ENCODE data around the gene DNAJC13. TPM values are rescaled to one million over a fixed set of nuclear protein-coding genes. Genes with fewer than 3 reads are reported as not detected.

Gene DNAJC13
- total and polyA plus RNA-seq, 7 donors = 9.0 to 55.9 (median 33.2) TPM

- no peaks in the 10 kb centered on the region for H3K4me1 ChIP-seq
- H3K27ac ChIP-seq = no peak overlapping the region
- no peaks in the 10 kb centered on the region for H3K27me3 ChIP-seq
- DNase-seq = no peak
- intact Hi-C loops (cut with DNase I) = no loop called here
- H3K4me3 ChIP-seq = no peak overlapping the region
- TF ChIP-seq CTCF (IDR thresholded peaks at IDR 0.05) = no peak
- no peak for TF ChIP-seq EP300 (IDR thresholded peaks at IDR 0.05)
- TF ChIP-seq POLR2AphosphoS5 (IDR thresholded peaks at IDR 0.05) = no peak
- H3K36me3 ChIP-seq = no peaks in the 10 kb centered on the region
- WGBS, 2 donors = 75 to 81% methylated on average over 2 of the region's 2 CpGs
- no peaks in the 10 kb centered on the region for H3K9me3 ChIP-seq
Measured at GRCh38 chr3:132378048-132378762, 39.1 kb upstream of the DNAJC13 start.

GRCh38 chr3:132378846-132379245, 38.5 kb upstream of the DNAJC13 start:
- H3K4me1 ChIP-seq = no peaks in the 10 kb centered on the region
- H3K27ac ChIP-seq = no peak overlapping the region
- no peak for DNase-seq
- TF ChIP-seq CTCF (IDR thresholded peaks at IDR 0.05) (no peak), EP300 (IDR thresholded peaks at IDR 0.05) (no peak), POLR2A (IDR thresholded peaks at IDR 0.05) (no peak), POLR2AphosphoS5 (IDR thresholded peaks at IDR 0.05) (no peak)
- no peaks in the 10 kb centered on the region for H3K27me3 ChIP-seq
- no peaks in the 10 kb centered on the region for H3K36me3 ChIP-seq
- intact Hi-C loops (cut with DNase I) = no loop called here
- WGBS, 2 donors = 61 to 62% methylated on average over 2 of the region's 2 CpGs
- H3K4me3 ChIP-seq = no peak overlapping the region
- H3K9me3 ChIP-seq = no peaks in the 10 kb centered on the region

- H3K27me3 ChIP-seq = no peaks in the 10 kb centered on the region
- H3K4me3 ChIP-seq = no peak overlapping the region
- DNase-seq = no peak
- intact Hi-C loops (cut with DNase I) = no loop called here
- H3K36me3 ChIP-seq = no peaks in the 10 kb centered on the region
- no peaks in the 10 kb centered on the region for H3K9me3 ChIP-seq
- no peak for TF ChIP-seq POLR2AphosphoS5 (IDR thresholded peaks at IDR 0.05)
- no peak for TF ChIP-seq POLR2A (IDR thresholded peaks at IDR 0.05)
- no peak for TF ChIP-seq EP300 (IDR thresholded peaks at IDR 0.05)
- TF ChIP-seq CTCF (IDR thresholded peaks at IDR 0.05) = no peak
- 79 to 89% methylated on average over 1 of the region's 1 CpG for WGBS, 2 donors
- no peak overlapping the region for H3K27ac ChIP-seq
- H3K4me1 ChIP-seq = no peaks in the 10 kb centered on the region
Measured at GRCh38 chr3:132380920-132381319, 36.4 kb upstream of the DNAJC13 start.

GRCh38 chr3:132381348-132381944, 35.9 kb upstream of the DNAJC13 start:
- no peak overlapping the region for H3K27ac ChIP-seq
- no peaks in the 10 kb centered on the region for H3K9me3 ChIP-seq
- no peak overlapping the region for H3K4me3 ChIP-seq
- TF ChIP-seq CTCF (IDR thresholded peaks at IDR 0.05) (no peak), POLR2A (IDR thresholded peaks at IDR 0.05) (no peak)
- H3K4me1 ChIP-seq = no peaks in the 10 kb centered on the region
- 87 to 94% methylated on average over 14 of the region's 14 CpGs for WGBS, 2 donors
- no peaks in the 10 kb centered on the region for H3K27me3 ChIP-seq
- no peaks in the 10 kb centered on the region for H3K36me3 ChIP-seq
- no peak for DNase-seq
- intact Hi-C loops (cut with DNase I) = no loop called here

GRCh38 chr3:132382267-132382666, 35.0 kb upstream of the DNAJC13 start:
- no peaks in the 10 kb centered on the region for H3K4me1 ChIP-seq
- intact Hi-C loops (cut with DNase I) = no loop called here
- H3K9me3 ChIP-seq = no peaks in the 10 kb centered on the region
- no peaks in the 10 kb centered on the region for H3K36me3 ChIP-seq
- 71 to 77% methylated on average over 4 of the region's 4 CpGs for WGBS, 2 donors
- no peak for DNase-seq
- no peak overlapping the region for H3K4me3 ChIP-seq
- TF ChIP-seq EP300 (IDR thresholded peaks at IDR 0.05) (no peak), POLR2A (IDR thresholded peaks at IDR 0.05) (no peak), POLR2AphosphoS5 (IDR thresholded peaks at IDR 0.05) (no peak)
- H3K27ac ChIP-seq = no peak overlapping the region
- no peaks in the 10 kb centered on the region for H3K27me3 ChIP-seq

Measured in sigmoid colon (tissue), 7 donors.